GM18870 (cell line): Measurements from ENCODE around the gene COL11A2.
"Not testable (repeated sequence)": the region's sequence is repeated elsewhere in the genome, so short reads cannot be mapped to it uniquely, and the experiment has no call there.

ENCODE experiments used
- ATAC-seq: cut with Tn5 transposase; IDR thresholded peaks from one replicate; pipeline ENCODE4 v1.9.1; 2021; ENCODE audit warnings: moderate library complexity; ENCODE audit not compliant: unreplicated experiment

Gene COL11A2

DNA sequence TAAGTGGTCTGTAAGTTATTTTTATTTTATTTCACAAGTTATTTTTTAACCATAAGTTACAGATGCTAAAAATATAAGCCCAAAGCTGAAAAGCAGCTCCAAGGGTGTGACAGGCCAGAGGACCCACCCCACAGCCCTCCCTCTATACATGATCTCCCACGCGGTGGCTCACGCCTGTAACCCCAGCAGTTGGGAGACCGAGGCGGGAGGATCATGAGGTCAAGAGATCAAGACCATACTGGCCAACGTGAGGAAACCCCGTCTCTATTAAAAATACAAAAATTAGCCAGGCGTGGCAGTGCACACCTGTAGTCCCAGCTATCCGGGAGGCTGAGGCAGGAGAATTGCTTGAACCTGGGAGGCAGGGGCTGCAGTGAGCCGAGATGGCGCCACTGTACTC lies 32.2 kb downstream of the COL11A2 start:
- no peak for ATAC-seq

GRCh38 chr6:33156964-33157363 lies 35.3 kb downstream of the COL11A2 start:
- ATAC-seq, result no peak

DNA sequence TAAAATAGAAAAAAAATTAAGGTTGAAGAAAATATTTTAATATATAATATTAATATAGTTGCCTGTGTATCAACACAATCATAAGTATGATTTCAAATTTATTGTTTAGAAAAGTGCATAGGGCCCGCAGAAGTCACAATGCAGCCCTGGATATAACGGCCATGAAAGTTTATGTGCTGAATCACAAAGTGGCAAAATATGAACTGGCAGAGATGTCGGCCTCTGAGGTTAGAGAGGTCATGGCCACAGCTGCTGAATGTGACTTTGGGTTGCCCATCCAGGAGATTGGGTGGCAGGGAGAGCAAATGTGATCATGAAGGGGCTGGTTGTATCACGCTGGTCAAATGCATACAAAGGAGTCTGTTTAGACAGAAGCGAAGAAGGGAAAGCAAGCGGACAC lies 35.7 kb downstream of the COL11A2 start:
- no peak for ATAC-seq

DNA sequence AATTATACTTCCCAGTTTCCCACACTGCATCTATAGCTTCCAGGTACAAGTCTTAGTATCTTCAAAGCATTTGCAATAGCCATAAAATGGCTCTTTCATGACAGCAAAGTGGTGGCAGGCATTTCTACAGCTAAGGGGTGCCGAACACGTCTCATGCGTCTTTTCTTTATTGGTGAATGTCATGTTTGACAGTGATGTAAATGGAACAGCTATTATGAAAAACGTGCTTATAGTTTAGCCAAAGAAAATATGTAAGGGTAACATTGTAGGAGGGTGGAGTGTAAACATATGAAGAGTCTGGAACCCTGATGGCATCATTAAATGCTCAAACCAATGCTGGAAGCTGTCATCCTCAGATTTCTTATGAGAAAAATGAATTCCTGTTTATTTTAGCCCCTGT lies 37.9 kb downstream of the COL11A2 start:
- no peak for ATAC-seq

DNA sequence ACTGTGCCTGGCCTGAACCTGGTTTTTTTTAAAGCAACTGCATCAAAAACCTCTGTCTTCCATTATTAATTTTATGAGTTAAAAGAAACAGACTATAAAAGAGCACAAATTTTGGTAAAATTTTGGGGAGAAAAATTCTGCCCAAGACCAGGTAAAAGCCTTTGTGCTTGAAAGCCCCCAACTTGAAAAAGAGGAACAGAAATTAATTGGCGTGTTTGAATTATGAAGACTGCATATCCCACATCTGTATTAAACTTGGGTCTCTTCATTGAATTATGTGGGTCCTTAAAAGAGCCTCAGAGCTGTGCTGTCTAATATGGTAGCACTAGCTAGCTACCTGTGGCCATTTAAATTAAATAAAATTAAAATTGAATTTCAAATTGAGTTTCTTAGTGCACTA lies 41.2 kb downstream of the COL11A2 start:
- no peak for ATAC-seq

GRCh38 chr6:33150560-33150959 lies 41.7 kb downstream of the COL11A2 start:
- not testable (repeated sequence) for ATAC-seq

GRCh38 chr6:33147807-33148666 lies 44.2 kb downstream of the COL11A2 start:
- no peak for ATAC-seq

- no peak for ATAC-seq
These were observed 47.9 kb downstream of the COL11A2 start for GRCh38 chr6:33144373-33144772.

DNA sequence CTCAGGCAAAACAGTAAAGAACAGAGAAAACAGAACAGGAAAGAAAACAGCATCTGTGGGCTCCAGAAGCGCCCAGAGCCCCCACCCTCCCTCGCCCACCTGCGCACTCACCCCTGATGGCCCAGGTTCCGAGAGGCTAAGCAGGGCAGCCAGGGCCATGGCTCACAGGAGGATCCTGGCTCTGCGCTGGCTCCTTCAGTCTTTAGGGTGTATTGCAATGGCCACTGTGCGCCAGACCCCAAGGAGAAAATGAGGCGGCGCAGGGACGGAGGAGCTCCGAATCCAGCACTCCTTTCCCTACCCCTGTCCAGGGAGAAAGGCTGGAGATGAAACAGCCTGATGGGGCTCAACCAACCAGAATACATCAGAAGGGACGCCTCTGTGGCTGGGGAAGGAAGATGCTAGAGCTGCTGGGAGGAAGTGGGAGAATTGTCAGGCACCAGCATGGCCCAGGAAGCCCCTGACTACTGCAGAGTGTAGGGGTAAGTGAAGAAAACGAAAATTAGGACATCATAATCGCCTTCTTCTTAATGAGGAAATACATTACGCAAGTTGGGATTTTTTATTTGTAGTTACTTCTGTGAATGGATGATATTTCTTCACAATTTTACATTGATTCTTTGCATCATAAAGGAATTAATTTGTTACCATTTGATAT lies 49.0 kb downstream of the COL11A2 start:
- no peak for ATAC-seq

DNA sequence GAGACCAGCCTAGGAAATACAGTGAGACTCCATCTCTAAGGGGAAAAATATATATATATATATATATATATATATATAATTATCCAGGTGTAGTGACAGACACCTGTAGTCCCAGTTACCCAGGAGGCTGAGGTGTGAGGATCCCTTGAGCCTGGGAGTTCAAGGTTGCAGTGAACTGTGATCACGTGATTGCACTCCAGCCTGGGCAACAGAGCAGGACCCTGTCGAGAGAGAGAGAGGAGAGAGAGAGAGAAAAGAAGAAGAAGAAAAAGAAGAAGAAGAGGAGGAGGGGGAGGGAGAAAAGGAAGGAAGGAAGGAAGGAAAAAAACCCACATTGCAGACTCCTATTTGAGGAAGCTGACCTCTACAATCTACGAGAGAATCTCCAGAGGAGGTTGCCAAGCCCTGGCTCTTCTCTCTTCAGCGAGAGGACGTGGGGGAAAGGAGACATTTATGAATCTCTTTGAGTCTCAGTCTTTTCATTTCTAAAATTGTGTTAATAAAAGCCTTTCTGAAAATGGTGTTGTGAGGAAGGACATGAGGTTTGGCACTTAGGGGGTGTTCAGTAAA lies 49.7 kb downstream of the COL11A2 start:
- ATAC-seq, result no peak

DNA sequence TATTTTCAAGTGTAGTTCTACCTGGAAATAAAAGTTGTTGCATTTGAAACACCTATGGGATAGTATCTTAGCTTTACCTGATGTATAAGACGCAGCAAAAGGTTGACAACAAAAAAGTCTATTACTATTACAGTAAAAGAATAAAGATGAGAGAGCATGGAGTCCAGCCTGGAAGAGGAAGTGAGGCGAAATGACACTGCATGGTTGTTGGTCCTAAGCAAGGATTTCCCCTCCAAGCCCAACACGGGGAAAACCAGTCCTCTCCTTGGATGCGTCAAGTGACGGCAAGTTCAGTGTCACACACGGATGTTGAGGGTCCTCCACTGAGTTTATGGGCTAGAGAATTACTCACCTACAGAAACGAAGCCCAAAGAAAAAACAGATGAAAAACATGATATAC lies 51.7 kb downstream of the COL11A2 start:
- no peak for ATAC-seq

DNA sequence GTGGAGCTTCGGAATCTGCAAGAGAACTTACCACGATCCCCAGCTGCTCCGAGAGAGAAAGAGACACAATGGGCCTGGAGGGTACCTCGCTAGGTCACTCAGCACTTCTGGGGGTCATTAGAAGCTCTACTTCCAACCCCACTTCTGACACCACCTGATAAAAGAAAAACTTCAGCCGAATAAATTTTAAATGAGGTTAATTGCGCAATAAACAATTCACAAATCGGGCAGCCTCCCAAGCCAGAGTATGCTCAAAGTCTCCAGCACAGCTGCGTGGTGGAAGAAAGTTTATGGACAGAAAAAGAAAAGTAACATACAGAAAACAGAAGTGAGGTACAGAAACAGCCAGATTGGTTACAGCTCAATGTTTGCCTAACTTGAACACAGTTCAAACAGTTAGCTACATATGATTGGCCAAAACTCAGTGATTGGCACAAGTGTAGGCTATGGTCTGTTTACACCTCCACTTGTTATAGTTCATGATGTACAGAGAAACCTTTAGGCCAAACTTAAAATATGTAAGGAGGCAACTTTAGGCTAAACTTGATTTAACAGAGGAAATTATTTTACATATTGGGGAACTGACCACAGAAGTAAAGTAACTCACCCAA lies 52.6 kb downstream of the COL11A2 start:
- ATAC-seq, result no peak

- ATAC-seq, result no peak
These were observed 55.9 kb downstream of the COL11A2 start for GRCh38 chr6:33136310-33136900.

DNA sequence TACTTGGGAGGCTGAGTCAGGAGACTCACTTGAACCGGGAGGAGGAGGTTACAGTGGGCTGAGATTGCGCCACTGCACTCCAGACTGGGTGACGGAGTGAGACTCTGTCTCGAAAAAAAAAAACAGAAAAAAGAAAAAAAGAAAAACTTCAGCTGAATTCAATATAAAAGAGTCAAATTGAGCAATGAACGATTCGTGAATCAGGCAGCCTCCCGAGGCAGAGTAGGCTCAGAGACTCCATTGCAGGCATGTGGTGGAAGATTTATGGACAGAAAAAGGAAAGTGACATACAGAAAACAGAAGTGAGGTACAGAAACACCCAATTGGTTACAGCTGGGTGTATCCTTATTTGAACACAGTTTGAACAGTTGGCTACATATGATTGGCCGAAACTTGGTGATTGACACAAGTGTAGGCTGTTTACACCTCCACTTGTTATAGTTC lies 60.2 kb downstream of the COL11A2 start:
- ATAC-seq, result no peak

- no peak for ATAC-seq
These were observed 63.9 kb downstream of the COL11A2 start for GRCh38 chr6:33128318-33128717.

- no peak for ATAC-seq
These were observed 66.1 kb downstream of the COL11A2 start for GRCh38 chr6:33126101-33126714.

DNA sequence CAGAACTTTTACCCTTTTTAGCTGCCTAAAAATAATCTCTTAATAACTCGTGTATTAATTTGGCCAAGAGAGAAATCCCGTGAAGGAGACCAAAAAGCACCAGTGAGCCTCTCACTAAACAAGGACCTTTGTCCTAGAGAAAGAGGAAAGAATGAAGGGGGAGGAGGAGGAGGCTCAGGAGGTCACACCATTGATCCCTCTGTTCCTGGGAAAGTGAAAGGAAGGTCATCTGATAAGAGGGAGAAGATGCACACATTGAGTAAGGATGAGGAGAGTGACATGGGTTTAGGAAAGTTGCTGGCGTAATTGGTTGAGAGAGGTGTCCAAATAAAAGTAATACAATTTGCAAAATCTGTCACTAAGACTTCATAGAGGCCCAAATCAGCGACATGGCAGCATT lies 67.3 kb downstream of the COL11A2 start:
- ATAC-seq, result no peak

DNA sequence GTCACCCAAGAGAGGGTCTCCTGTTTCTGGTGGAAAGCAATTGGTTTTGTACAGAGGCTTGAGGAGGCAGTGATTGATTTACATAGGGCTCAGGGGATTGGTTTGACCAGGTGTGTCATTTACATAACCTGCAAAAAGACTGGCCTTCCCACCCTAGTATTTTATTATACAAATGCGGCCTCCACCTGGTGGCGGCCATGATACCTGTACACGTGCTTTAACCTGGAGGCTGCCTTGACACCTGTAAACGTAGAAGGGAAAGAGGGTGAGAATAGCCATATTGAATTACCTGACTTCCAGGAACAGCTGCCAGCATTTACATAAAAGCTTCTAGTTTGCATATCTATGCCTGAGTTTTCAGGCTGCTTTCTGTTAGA lies 67.8 kb downstream of the COL11A2 start:
- ATAC-seq, result no peak

- no peak for ATAC-seq
These were observed 68.3 kb downstream of the COL11A2 start for GRCh38 chr6:33123732-33124524.

DNA sequence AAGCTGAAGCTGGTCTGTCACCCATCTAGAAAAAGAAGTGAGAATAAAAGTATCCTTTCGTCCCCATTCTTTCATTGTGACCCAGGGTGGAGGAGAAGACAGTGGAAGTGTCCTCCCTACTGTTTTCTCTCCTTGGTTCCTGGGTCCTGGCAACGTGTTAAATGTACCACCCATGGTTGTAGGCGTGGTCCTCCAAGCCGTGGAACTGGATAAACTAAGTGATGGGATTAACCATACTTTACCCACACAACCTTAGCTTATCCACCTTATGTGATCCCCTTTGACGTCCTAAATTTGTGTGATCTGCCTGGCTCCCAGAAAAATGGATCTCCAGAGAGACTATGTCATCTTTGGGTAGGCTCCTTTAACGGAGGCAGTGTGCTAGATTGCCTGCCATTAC lies 69.1 kb downstream of the COL11A2 start:
- no peak for ATAC-seq
